BJ (cell line): Measurements from ENCODE around the gene DIP2C. TPM values are rescaled to one million over a fixed set of nuclear protein-coding genes. Genes with fewer than 3 reads are reported as not detected.
"Not testable (repeated sequence)": the region's sequence is repeated elsewhere in the genome, so short reads cannot be mapped to it uniquely, and the experiment has no call there.

Source experiments
- CTCF ChIA-PET: fragments of 350-600 bp; formaldehyde crosslinking; extraction: SDS; loops from one replicate; lab custom pipeline; 2021; ENCODE audit warnings: antibody characterized with exemption, inconsistent platforms; lab: Yijun Ruan, JAX
- POLR2A ChIA-PET: fragments of 300-600 bp; sonication (Branson Sonifier 250); formaldehyde crosslinking; extraction: SDS; loops from one replicate; lab custom pipeline; 2021; ENCODE audit warnings: antibody characterized with exemption; lab: Charles Lee
- DNase-seq: peaks from one replicate; pipeline ENCODE4 v3.0.0-alpha.2; 2011; ENCODE audit warnings: low read depth
- H3K27me3 ChIP-seq: 2 replicates; pipeline ENCODE4 v1.6.0; 2011; ENCODE audit warnings: low read length; ENCODE audit not compliant: control insufficient read depth, insufficient read depth
- H3K36me3 ChIP-seq: 2 replicates; pipeline ENCODE4 v1.5.1; 2011; ENCODE audit warnings: low read length; ENCODE audit not compliant: control insufficient read depth, insufficient read depth
- H3K4me3 ChIP-seq: 2 replicates; pipeline ENCODE4 v1.5.1; 2011; ENCODE audit warnings: low read depth, mild to moderate bottlenecking, control low read depth, low read length
- polyA plus RNA-seq: library from polyadenylated mRNA; depleted of rRNA; stranded (reverse); fragments of >200 nt; gene quantifications from 2 replicates; pipeline ENCODE4 v1.2.3, GENCODE V29; 2011
- TF ChIP-seq, protein P1 (sequence below): IDR thresholded peaks from 2 replicates; pipeline ENCODE4 v1.5.1; 2011; ENCODE audit warnings: low read depth, mild to moderate bottlenecking, control low read depth, inconsistent platforms, low read length, moderate library complexity; ENCODE audit not compliant: insufficient read depth

Gene DIP2C
- polyA plus RNA-seq, 1 experiment: 9.3 TPM

DNA sequence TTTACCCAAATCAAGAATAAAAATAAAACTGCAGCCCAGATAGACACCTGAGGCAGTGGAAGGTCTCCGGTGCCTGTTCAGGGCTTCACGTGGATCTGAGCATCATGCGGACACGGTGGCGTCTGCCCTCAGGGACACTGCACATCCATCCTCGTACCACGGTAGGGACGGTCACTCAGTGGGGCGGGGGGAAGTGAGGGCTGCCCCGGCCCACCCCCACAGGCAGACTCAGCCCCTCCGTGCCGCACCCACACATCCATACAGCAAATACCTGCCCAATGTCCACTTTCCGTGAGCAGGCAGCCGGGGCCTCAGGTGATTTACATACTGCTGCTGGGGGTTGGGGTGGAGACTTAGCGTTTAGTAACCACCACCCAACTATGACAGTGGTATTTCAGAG, 207.8 kb downstream of the DIP2C start:
- no peak for DNase-seq
- ChIA-PET POLR2A (no interaction called here), CTCF (no interaction called here)
- TF ChIP-seq, protein P1, sequence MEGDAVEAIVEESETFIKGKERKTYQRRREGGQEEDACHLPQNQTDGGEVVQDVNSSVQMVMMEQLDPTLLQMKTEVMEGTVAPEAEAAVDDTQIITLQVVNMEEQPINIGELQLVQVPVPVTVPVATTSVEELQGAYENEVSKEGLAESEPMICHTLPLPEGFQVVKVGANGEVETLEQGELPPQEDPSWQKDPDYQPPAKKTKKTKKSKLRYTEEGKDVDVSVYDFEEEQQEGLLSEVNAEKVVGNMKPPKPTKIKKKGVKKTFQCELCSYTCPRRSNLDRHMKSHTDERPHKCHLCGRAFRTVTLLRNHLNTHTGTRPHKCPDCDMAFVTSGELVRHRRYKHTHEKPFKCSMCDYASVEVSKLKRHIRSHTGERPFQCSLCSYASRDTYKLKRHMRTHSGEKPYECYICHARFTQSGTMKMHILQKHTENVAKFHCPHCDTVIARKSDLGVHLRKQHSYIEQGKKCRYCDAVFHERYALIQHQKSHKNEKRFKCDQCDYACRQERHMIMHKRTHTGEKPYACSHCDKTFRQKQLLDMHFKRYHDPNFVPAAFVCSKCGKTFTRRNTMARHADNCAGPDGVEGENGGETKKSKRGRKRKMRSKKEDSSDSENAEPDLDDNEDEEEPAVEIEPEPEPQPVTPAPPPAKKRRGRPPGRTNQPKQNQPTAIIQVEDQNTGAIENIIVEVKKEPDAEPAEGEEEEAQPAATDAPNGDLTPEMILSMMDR: no peak
- Histone ChIP-seq H3K36me3 (peaks cover 4% of the 10 kb centered on the region), H3K4me3 (no peak overlapping the region), H3K27me3 (no peaks in the 10 kb centered on the region)

DNA sequence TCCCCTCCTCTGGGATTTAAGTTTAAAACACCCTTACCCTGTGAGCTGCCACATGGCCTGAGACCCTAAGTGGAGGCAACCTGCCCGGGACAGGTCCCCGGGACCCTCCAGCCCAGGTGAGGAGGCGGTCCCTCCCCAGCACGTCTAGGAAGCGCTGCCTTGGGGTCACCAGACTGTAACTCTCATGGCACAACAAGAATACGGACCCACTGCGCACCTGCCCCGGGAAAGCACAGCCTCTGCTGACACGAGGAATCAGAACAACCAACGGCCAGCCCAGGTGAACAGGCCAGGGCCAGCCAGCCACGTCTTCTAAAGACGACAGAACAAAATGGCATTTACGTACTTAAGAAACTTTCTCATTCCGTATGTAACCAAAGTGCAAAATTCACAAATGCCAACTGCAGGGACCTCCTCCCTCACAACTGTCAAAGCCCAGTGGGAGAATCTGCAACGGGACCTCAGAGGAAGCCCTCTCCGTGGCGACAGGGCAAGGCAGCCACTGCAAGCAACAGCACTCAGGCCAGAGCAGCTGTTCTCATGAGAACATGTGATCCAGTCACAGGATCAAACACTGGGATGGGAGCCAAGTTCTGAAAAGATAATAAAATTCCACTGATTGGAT, 208.4 kb downstream of the DIP2C start:
- Histone ChIP-seq H3K36me3 (peaks cover 5% of the 10 kb centered on the region), H3K27me3 (no peaks in the 10 kb centered on the region), H3K4me3 (no peak overlapping the region)
- ChIA-PET POLR2A (no interaction called here), CTCF (no interaction called here)
- DNase-seq: no peak
- TF ChIP-seq, protein P1: no peak

DNA sequence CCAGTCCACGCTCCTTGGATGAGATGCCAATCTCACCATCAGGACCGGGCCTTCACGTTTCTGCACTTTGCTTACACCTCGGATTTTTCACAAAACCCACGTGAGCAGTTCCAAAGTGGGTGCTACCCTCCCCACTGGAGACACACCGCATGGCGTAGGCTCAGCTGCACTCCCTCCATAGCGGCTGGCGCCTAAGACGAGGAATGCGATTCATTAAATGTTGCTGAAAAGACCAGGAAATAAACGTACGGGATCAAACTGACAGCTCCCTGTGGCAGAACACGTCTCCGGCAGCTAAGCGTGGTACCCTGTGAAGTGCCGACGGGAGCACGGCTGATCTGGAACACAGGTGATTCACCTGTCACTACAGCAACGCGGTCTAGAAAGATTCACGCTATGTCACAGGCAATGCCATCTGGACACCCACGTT, 209.0 kb downstream of the DIP2C start:
- ChIA-PET POLR2A (no interaction called here), CTCF (no interaction called here)
- Histone ChIP-seq H3K36me3 (peaks cover 7% of the 10 kb centered on the region), H3K4me3 (no peak overlapping the region), H3K27me3 (no peaks in the 10 kb centered on the region)
- TF ChIP-seq, protein P1: no peak
- DNase-seq: no peak

DNA sequence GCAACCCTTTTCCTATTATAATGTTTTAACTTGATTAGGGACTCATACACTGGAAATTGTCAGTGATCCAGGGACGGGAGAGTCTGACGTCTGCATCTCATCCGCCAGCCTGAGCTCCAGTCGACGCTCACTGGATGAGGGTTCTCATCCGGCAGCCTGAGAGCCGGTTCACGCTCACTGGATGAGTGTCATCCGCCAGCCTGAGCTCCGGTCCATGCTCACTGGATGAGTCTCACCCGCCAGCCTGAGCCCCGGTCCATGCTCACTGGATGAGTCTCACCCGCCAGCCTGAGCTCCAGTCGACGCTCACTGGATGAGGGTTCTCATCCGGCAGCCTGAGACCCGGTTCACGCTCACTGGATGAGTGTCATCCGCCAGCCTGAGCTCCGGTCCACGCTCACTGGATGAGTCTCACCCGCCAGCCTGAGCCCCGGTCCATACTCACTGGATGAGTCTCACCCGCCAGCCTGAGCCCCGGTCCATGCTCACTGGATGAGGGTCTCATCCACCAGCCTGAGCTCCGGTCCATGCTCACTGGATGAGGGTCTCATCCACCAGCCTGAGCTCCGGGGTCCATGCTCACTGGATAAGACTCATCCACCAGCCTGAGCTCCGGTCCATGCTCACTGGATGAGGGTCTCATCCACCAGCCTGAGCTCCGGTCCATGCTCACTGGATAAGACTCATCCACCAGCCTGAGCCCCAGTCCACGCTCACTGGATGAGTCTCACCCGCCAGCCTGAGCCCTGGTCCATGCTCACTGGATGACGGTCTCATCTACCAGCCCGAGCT, 209.6 kb downstream of the DIP2C start:
- DNase-seq, POLR2A ChIA-PET, CTCF ChIA-PET, H3K36me3 ChIP-seq, H3K4me3 ChIP-seq, H3K27me3 ChIP-seq: not testable (repeated sequence)

DNA sequence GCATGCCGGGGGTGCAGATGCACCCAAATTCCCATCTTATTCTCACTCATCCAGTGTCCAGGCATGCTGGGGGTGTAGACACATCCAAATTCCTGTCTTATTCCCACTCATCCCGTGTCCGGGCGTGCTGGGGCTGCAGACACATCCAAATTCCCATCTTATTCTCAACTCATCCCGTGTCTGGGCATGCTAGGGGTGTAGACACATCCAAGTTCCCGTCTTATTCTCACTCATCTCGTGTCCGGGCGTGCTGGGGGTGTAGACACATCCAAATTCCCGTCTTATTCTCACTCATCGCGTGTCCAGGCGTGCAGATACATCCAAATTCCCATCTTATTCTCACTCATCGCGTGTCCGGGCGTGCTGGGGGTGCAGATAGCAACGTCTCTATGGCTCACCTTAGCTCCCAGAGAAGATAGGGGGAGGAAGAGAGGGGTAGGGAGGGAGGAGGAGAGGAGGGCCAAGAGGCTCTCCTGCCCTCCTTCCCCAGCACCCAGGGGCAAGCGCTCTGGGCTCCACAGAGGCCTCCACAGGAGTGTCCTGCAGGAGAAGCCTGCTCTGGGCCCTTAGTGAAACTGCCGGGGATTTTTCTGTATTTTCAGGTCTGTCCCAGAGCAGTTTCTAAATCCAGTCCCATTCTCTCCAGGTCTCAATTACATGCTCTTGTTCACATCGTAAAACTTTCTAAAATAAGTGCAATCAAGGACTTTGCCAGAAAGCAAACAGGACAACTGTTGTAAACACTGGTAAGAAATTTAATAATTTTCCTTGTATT, 210.8 kb downstream of the DIP2C start:
- TF ChIP-seq, protein P1: no peak
- ChIA-PET POLR2A (no interaction called here), CTCF (no interaction called here)
- no peaks in the 10 kb centered on the region for H3K27me3 ChIP-seq
- H3K4me3 ChIP-seq: no peak overlapping the region
- peaks cover 5% of the 10 kb centered on the region for H3K36me3 ChIP-seq
- no peak for DNase-seq
